ENCODE data around the gene NPBWR2.
"Not testable (repeated sequence)": the region's sequence is repeated elsewhere in the genome, so short reads cannot be mapped to it uniquely, and the experiment has no call there.

The NPBWR2 gene

DNA sequence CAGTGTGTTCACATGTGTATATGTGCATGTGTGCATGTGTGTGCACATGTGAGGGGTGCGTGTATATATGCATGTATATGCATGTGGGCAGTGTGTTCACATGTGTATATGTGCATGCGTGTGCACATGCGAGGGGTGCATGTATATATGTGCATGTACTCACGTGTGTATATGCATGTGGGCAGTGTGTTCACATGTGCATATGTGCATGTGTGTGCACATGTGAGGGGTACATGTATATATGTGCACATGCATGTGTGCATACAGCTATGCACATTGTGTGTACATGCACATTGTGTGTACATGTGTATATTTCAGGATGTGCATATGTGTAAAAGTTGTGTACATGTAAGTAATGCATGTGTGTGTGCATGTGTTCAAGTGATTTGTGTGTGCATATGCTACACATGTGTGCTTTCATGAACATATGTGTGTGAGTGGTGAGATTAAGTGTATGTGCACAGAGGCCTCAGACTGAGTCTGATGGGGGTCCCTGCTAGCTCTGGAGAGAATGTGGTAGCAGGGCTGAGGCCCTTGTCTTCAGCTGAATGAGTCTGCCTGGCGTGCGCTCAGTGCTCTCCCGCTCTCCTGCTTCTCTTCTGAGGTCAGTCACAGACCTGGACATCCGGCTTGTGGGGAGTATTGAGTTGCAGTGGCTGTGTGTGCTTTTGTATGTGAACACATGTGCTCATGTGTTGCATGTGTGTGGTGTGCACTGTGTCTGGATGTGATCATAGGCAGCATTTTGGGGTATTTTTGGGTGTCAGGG is 37.0 kb upstream of the NPBWR2 start:
- no peak for DNase-seq (ENCODE audit: low spot score)

DNA sequence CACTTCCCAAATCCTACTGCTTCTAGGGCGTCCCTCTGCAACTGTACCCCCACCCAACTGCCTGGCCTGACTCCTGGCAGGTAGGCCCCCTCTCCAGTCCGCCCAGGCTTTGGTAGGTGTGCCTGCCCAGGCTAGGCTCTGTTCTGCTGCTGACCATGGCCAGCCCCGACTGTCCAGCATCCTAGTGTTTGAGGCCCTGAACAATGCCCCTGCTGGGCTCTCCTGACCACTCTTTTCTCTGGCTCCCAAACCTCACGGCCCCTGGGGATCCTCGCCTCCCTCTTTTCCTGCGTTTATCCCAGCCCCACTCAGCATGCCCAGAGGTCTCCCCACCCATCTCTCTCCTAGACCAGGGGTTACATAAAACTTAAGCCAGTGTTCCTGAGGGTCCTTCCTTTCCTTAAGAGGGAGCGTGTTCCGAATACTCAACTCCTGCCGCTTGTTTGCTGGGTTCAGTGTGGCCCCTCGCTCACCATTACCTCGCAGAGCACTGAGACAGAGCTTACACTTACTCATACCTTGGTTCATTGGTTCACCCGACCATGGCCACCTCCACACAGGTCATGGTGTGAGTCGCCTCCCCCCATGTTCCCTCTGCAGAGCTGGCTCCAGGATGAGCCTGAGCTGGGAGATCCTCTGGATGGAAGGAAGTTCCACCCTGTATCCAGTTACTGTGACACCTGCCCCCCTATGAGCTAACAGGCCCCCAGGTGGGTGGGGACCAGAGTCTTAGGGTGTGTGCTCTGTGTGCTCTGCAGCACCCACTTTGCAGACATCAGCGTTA is 35.8 kb upstream of the NPBWR2 start:
- DNase-seq (ENCODE audit: low spot score) = no peak

DNA sequence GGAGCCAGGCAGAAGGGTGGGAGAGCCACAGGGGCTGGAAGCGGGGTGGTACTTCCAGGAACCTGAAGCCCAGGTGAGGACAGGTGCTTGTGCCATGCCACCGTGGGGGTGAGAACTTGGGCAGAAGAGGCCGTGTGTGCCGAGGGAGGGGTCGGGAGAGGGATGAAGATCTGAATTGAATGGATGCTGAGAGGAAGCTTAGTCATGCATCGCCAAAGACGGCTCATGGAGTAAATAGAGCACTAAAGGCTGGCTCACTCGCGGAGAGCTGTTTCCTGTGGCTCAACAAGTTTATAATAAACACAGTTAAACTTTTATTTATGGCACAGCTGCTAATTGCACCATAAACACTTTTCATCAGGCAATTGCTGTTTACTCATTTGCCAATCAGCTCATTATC is 35.2 kb upstream of the NPBWR2 start:
- no peak for DNase-seq (ENCODE audit: low spot score)

DNA sequence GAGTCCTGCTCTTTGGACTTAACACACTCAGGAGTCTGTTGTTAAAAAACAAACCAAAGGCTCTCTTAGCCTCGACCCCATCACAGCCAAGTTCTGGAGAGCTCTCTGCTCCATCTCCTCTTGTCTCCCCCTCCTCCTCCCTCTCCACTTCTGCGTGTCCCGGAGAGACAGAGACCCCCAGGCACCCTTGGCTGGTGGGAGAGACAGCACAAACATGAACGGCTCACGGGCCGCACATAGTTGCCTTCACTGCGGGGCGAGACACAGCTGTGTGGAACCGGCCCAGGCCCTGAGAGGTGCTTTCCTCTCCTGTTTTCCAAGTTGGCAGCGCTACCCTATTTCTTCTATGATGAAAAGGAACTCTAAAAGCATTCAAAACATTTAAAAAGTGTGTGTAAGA is 33.6 kb upstream of the NPBWR2 start:
- DNase-seq (ENCODE audit: low spot score) = no peak

DNA sequence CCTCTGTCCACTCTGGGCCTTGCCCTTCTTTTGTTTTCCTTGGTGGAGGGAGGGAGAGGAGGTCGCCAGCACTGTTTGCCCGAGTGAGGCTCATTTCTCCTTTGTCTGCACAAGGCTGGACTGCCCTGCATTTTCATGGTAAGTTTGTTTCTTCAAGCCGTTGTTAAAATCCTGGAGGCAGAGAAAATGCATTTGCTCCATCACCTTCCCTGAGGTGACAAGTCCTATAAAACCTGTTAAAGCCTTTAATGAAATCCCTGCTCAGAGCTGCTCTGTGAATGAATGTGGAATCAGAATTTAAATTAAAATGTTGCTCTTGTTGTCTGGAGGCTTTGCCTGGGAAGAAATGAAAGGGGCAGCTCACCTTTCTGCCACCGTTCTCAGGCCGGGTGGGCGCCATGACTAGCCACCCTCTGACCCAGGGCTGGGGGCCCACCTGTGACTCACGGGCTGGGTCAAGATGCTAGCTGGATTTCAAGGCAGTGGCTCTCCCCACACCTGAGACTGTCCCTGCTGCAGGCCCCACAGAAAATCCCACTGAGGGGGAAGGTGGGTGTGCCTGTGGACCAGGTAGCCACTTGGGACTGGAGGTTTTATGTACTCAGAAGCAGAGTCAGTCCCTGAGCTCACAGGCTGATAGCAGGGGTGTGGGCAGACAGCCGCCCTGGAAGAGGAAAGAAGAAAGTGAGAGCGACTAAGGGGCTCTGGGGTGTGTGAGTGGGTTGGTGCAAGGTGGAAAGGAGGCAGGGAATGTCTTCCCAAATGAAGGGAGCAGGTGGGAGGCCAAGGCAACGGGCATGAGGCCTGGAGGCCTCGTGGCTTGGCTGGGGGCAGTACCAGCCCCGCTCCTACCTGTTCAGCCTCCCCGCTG is 32.9 kb upstream of the NPBWR2 start:
- DNase-seq (ENCODE audit: low spot score) = no peak

DNA sequence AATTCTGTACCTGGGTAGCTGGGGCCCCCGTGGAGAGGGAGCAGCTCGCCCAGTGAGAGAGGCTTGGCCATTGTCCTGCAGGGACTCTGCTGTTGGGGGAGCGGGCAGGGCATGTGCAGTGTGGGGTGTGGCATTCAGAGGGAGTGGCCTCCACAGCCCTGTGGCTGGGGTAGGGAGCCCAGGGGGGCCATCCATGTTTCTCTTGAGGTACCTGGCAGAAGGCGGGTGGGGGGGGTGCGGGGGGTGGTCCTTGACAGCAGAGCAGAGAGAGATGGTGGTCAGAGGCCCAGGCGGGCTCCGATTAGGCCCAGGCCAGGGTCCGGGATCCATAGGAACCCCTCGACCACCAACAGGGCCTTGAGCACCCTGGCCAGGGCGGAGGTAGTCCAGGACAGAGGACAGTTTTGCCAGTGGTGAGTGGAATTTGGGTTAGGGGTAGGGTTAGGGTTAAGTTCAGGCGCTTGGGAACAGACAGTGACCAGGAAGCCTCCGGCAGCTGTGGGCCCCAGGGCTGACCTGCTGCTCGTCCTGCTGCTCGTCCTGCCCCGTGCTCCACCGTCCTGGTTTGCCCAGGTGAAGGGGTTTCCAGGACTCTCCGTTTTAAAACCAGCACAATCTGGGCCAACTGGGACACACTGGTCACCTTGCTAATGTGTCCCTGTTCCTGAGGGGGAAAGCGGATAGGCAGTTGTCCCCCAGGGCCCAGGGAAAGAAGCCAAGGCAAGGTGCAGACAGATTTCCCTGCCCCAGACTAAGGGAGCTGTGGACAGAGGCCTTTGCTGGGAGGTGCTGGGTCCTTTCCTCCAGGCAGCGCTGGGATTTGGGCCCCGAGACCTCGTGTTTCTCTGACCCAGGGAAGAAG is 32.1 kb upstream of the NPBWR2 start:
- no peak for DNase-seq (ENCODE audit: low spot score)

DNA sequence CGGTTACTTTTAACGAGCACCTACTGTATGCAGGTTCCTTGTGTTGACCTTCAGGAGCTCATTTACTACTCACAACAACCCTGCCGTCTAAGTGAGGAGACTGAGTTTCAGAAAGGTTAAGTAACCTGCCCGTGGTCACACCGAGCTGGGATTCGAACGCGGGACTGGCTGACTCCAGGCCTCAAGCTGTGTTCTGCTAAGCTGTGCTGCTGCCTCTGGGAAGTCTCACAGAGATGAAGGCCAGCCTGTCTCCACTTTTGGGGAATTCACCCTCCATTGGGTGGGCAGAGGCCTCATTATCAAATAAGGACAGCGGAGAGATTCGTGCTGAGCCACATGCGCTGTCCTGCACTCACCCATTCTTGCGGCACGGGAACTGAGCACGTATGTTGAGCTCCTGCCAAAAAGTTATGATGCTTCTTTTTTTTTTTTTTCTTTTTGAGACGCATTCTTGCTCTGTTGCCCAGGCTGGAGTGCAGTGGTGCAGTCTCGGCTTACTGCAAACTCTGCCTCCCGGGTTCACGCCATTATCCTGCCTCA is 31.0 kb upstream of the NPBWR2 start:
- no peak for DNase-seq (ENCODE audit: low spot score)

DNA sequence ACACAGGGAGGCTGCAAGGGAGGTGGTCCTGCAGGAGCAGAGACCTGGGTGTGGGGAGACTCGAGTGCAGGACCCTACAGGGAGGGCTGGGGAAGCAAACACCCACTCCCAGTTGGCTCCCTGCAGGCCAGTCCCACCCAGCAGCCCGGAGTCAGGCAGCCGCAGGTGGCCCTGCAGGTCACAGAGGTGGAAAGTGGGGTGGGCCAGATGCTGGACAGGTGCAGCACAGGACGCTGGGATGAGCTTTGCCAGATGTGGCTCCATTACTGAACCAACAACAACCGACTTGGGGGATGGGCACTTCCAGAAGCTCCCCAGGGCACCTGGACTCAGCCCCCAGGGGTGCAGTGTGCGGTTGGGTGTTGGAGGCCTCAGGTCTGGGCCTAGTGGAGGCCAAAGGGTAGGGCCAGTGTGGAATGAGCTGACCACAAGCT is 30.2 kb upstream of the NPBWR2 start:
- DNase-seq (ENCODE audit: low spot score) = no peak

DNA sequence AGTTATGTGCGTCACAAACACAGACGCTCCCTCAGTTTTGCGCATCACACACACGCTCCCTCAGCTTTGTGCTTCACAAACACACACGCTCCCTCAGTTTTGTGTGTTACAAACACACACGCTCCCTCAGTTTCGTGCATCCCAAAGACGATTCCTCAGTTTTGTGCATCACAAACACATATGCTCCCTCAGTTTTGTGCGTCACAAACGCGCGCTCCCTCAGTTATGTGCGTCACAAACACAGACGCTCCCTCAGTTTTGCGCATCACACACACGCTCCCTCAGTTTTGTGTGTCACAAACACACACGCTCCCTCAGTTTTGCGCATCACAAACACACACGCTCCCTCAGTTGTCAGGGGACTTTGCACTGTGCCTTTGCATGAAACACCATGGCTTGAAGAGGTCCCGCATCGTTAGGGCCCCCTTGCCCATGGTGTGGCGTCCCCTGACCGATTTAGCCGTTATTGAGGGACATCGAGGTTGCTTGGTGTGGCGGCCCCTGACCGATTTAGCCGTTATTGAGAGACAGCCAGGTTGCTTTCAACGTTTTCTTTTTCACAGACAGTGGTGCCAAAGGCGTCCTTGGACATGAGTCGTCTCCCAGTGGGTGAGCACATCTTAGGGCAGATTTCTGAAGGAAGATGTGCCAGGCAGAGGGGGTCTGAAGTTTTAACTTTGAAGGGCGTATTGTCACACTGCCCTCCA is 28.8 kb upstream of the NPBWR2 start:
- DNase-seq (ENCODE audit: low spot score) = no peak

DNA sequence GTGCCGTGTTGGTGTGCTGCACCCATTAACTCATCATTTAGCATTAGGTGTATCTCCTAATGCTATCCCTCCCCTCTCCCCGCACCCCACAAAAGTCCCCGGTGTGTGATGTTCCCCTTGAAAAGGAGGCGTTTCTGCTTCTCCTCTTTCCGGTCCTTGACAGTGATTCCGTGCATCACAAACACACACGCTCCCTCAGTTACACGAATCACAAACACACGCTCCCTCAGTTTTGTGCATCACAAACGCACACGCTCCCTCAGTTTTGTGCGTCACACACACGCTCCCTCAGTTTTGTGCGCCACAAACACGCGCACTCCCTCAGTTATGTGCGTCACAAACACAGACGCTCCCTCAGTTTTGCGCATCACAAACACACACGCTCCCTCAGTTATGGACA is 27.4 kb upstream of the NPBWR2 start:
- DNase-seq (ENCODE audit: low spot score) = not testable (repeated sequence)

DNA sequence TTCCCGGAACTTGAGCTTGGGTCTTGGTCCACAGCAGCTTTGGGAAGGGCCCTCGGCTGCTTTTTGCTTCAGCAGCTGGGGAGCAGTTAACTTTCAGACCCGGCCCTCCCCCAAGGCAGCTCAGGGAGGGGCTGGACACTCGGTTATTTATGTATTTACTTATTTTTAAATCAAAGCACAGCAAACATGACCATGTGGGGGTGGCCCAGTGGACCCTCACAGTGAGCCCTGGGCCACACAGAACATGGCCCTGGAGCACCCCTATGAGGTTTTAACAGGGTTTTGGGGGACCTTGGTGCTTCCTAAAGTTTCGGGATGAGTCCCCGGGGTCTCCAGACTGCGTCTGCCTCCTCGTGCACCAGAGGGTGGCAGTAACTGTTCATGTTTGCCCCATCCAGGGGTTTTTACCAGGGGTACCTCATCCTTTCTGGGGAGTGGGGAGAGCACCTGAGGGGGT is 26.6 kb upstream of the NPBWR2 start:
- no peak for DNase-seq (ENCODE audit: low spot score)

DNA sequence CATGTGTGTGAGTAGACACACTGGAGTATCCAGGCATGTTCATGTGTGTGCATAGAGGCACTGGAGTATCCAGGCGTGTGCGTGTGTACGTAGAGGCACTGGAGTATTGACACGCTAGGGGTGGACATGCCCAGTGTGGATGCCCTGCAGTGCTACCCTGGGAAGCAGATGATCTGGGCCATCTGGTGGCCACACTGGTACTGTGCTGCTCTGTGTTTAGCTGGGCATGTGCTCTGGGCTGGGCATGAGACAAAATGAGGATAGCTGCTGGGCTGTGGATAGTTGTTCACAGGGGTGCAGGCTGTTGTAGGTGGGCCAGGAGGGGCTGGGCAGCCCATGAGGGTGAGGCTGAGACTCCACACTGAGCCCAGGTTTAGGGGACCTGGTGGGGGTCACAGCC is 24.0 kb upstream of the NPBWR2 start:
- DNase-seq (ENCODE audit: low spot score) = no peak

DNA sequence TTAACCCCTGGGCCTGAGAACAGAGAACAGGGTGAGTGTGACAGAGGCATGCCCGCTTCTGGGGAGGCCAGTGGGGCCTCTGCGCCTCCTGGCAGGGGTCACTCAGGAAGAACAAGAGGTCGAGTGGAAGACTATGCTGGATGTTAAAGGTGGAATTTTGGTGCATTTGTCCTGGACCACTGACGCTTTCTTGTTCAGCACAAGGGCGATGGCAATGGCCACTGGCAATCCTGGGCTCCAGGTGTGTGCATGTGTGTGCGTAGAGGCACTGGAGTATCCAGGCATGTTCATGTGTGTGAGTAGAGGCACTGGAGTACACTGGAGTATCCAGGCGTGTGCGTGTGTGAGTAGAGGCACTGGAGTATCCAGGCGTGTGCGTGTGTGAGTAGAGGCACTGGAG is 23.5 kb upstream of the NPBWR2 start:
- DNase-seq (ENCODE audit: low spot score) = no peak

DNA sequence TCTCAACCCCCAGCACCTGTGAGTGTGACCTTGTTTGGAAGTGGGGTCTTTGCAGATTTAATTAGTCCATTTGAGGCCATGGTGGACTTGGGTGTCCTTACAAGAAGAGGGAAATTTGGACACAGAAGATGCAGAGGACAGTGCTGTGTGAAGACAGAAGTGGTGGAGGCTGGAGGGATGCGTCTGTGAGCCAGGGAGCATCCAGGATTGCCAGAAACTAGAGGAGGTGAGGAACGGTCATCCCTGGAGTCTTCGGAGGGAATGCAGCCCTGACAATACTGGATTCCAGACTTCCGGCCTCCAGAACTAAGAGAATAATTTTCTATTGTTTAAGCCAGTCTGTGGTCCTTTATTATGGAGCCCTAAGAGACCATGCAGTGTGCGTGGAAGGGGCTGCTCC is 22.9 kb upstream of the NPBWR2 start:
- no peak for DNase-seq (ENCODE audit: low spot score)

DNA sequence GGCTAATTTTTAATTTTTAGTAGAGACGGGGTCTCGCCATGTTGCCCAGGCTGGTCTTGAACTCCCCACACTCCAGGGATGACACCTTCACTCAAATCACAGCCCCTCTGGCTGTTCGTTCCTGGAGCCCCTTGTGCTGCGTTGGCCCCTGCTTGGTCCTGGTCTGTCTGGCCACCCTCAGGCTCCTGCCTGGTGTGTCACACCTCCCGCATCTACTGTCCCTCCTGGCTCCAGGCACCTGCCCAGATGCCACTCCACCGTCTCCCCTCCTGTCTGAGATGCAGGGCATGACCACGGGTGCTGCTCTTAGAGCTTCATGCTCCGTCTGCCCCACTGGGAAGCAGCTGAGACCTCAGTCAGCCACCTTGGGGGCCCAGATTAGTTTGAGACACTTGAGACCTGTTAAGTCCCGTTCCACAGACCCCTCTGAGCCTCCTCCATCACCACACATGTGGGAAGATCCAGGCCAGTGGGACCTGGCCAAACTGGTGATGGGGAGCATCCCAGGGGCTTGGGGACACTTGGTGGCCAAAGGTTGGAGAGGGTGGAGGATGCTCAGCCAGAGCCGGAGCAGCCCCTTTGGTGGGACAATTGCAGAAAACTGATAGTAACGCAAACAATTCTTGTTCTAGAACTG is 21.9 kb upstream of the NPBWR2 start:
- no peak for DNase-seq (ENCODE audit: low spot score)

DNA sequence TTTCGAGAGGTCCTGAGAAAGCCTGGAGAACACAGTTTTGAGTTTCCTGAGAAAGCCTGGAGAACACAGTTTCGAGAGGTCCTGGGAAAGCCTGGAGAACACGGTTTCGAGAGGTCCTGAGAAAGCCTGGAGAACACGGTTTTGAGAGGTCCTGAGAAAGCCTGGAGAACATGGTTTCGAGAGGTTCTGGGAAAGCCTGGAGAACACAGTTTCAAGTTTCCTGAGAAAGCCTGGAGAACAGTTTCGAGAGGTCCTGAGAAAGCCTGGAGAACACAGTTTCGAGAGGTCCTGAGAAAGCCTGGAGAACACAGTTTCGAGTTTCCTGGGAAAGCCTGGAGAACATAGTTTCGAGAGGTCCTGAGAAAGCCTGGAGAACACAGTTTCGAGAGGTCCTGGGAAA is 16.2 kb upstream of the NPBWR2 start:
- not testable (repeated sequence) for DNase-seq (ENCODE audit: low spot score)

DNA sequence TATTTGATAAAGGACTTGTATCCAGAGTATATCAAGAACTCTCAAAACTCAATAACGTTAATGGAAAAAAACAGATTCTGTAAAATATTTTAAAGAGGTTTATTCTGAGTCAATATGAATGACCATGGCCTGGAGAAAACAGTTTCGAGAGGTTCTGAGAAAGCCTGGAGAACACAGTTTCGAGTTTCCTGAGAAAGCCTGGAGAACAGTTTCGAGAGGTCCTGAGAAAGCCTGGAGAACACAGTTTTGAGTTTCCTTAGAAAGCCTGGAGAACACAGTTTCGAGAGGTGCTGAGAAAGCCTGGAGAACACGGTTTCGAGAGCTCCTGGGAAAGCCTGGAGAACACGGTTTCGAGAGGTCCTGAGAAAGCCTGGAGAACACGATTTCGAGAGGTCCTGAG is 15.6 kb upstream of the NPBWR2 start:
- not testable (repeated sequence) for DNase-seq (ENCODE audit: low spot score)

DNA sequence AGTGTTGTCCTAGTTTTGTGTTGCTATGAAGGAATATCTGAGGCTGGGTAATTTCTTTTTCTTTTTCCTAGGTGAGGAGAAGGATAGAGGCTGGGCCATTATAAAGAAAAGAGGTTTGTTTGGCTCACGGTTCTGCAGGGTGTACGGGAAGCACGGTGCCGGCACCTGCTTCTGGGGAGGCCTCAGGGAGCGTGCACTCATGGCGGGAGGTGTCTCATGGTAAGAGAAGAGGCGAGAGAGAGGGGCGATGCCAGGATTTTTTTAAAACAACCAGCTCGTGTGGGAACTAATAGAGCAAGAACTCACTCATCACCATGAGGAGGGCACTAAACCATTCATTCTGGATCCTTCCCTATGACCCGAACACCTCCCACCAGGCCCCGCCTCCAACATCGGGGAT is 14.2 kb upstream of the NPBWR2 start:
- DNase-seq (ENCODE audit: low spot score) = no peak

DNA sequence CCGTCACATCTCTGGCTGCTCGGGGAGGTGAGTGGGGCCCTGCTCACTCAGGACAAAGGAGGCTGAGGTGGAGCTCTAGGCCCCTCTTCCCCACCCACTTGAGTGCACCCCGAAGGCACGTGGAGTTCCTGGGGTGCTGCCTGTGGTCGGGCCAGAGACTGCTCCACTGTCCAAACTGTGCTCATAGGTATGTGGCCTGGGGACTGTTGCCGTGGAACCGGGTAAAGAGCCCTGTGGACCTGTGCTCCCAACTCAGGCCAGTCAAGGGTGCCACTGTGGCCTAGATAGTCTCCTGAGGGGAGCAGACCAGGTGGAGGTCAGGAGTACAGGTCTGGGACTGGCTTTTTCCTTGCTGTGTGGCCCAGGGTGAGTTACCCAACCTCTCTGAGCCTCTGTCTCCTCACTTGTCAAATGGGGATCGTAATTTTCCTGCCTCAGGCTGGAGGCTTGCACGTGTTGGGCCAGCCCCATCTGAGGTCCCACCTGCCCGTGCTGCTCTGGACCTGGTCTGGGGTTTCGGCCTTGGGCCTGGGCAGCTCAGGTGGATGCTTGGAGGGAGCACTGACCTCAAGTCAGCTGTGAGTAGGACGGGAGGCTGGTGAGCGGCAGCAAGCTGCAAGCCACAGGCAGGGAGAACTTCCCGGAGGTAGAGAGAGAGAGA is 12.4 kb upstream of the NPBWR2 start:
- DNase-seq (ENCODE audit: low spot score) = no peak

DNA sequence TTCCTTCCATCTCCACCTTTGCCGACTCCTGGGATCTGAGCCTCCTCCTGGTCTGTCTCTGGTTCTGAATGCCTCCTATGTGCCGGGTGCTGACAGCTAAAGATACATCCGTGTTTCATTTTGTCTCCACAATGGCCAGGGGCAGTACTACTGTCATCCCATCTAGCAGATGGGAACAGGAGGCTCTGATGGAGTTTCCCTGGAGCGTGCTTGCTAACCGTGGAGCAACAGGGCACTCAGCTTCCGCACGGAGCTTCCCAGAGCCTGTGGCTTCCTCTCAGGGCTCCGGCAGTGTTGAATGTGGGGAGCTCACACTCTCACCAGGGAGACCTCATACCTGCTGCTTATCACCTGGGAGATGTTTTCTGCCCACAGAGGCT is 11.9 kb upstream of the NPBWR2 start:
- DNase-seq (ENCODE audit: low spot score) = no peak
